ENCODE data around the gene CDC42EP4.
"Not testable (repeated sequence)": the region's sequence is repeated elsewhere in the genome, so short reads cannot be mapped to it uniquely, and the experiment has no call there.

CDC42EP4 gene

DNA sequence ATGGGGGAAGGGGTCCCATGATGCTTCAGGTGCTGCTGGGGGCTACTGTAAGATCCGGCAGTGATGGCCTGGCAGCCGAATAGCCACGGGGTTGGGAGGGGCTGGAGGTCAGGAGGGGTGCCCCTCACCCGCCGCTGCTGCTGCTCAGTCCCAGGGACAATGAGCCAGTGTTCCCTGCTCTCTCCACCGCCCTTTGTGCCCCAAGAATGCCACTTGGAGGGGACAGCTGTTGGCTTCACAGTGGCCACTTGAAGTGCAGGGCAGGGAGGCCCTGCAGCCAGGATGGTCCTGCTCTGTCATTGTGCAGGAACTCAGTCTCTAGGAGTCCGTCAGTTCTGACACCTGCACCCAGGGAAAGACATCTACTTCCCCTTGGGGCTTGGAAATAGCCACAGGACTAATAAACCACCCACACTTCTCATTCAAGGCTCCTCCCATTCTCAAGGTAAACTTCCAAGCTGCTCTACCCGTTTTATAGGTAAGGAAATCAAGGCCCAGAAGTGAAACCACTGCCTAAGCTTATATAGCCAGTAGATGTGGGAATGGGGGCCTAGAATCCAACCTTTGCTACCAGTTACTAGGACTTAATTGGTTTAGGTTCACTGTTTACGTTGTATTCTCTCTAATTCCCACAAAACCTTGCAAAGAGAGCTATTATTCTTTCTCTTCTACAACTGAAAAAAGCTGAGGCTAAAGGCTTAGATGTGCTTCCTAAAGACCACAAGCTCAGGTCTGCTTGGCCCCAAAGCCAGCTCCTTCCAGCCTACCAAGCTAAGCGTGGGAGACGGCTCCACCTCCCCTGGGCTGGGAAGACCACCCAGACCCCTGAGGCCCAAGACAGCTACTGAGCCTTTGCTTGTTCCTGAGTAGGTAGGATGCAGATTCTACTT, 43.9 kb downstream of the CDC42EP4 start:
- no peak for DNase-seq (ENCODE audit: extremely low spot score)
- TF ChIP-seq PKNOX1 (IDR thresholded peaks at IDR 0.05) (no peak), NFRKB (IDR thresholded peaks at IDR 0.05) (no peak), L3MBTL2 (conservative IDR thresholded peaks at IDR 0.05) (no peak), SUZ12 (IDR thresholded peaks at IDR 0.05) (no peak), TARDBP (IDR thresholded peaks at IDR 0.05) (no peak), CTBP1 (IDR thresholded peaks at IDR 0.05; ENCODE audit: borderline replicate concordance) (no peak), LEF1 (IDR thresholded peaks at IDR 0.05; ENCODE audit: borderline replicate concordance) (no peak), HDGF (IDR thresholded peaks at IDR 0.05; ENCODE audit: borderline replicate concordance) (no peak), FOXM1 (IDR thresholded peaks at IDR 0.05; ENCODE audit: borderline replicate concordance) (no peak), ELF4 (IDR thresholded peaks at IDR 0.05) (no peak), ZNF384 (IDR thresholded peaks at IDR 0.05) (no peak)
- POLR2A ChIA-PET: interaction anchor here (1.0 kb wide), 1 partner anchor 36 kb away, joined by 3 read pairs; a partner anchor contains a TSS
- CTCF ChIA-PET: interaction anchor here (0.5 kb wide), 1 partner anchor 21 kb away, joined by 3 read pairs; no protein-coding TSS in a partner anchor

- ChIA-PET POLR2A (no interaction called here), CTCF (interaction anchor here (1.1 kb wide), 1 partner anchor 44 kb away, joined by 3 read pairs; no protein-coding TSS in a partner anchor)
- no peak for DNase-seq (ENCODE audit: extremely low spot score)
- no peak for TF ChIP-seq SP1 (IDR thresholded peaks at IDR 0.05)
- no peak for TF ChIP-seq FOXA1 (IDR thresholded peaks at IDR 0.05)
- no peak for TF ChIP-seq ARNT (IDR thresholded peaks at IDR 0.05)
- TF ChIP-seq LEF1 (IDR thresholded peaks at IDR 0.05; ENCODE audit: borderline replicate concordance): no peak
- TF ChIP-seq CTBP1 (IDR thresholded peaks at IDR 0.05; ENCODE audit: borderline replicate concordance): no peak
- no peak for TF ChIP-seq FOXM1 (IDR thresholded peaks at IDR 0.05; ENCODE audit: borderline replicate concordance)
- TF ChIP-seq SUZ12 (IDR thresholded peaks at IDR 0.05): no peak
- no peak for TF ChIP-seq BHLHE40 (IDR thresholded peaks at IDR 0.05; ENCODE audit: borderline replicate concordance)
- no peak for TF ChIP-seq ELF4 (IDR thresholded peaks at IDR 0.05)
These were observed 45.0 kb downstream of the CDC42EP4 start for GRCh38 chr17:73266796-73267195.

DNA sequence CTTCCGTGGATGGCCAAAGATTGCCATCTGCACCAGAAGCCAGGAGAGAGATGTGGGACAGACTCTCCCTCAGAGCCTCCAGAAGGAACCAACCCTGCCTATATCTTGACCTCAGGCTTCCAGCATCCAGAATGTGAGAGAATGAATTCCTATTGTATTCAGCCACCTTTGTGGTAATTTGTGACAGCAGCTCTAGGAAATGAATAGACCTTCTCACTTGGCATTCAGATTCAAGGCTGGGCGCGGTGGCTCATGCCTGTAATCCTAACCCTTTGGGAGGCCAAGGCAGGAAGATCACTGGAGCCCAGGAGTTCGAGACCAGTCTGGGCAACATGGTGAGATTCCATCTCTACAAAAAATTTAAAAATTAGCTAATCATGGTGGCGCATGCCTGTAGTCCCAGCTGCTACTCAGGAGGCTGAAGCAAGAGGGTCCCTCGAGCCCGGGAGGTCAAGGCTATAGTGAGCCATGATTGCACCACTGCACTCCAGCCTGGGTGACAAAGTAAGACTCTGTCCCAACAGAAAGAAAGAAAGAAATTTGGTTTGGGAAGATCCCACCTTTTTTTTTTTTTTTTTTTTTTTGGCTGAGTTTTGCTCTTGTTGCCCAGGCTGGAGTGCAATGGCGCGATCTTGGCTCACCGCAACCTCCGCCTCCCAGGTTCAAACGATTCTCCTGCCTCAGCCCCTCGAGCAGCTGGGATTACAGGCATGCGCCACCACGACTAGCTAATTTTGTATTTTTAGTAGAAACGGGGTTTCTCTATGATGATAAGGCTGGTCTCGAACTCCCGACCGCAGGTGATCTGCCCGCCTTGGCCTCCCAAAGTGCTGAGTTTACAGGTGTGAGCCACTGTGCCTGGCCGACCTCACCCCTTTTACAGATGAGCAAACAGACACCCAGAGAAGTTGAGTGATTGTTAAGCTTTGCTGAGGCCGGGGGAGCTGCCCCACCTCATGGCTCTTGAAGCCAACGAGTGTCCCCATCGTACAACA, 45.9 kb downstream of the CDC42EP4 start:
- TF ChIP-seq HDGF (IDR thresholded peaks at IDR 0.05; ENCODE audit: borderline replicate concordance) (no peak), BHLHE40 (IDR thresholded peaks at IDR 0.05; ENCODE audit: borderline replicate concordance) (no peak), ELF4 (IDR thresholded peaks at IDR 0.05) (no peak), NFRKB (IDR thresholded peaks at IDR 0.05) (no peak), ZNF384 (IDR thresholded peaks at IDR 0.05) (no peak), TARDBP (IDR thresholded peaks at IDR 0.05) (no peak), PKNOX1 (IDR thresholded peaks at IDR 0.05) (no peak), CTBP1 (IDR thresholded peaks at IDR 0.05; ENCODE audit: borderline replicate concordance) (no peak), FOXM1 (IDR thresholded peaks at IDR 0.05; ENCODE audit: borderline replicate concordance) (no peak)
- DNase-seq (ENCODE audit: extremely low spot score): no peak
- ChIA-PET POLR2A (no interaction called here), CTCF (interaction anchor here (1.1 kb wide), 1 partner anchor 45 kb away, joined by 3 read pairs; no protein-coding TSS in a partner anchor)

- DNase-seq (ENCODE audit: extremely low spot score); POLR2A ChIA-PET; CTCF ChIA-PET: not testable (repeated sequence)
These were observed 47.4 kb downstream of the CDC42EP4 start for GRCh38 chr17:73264448-73264847.

DNA sequence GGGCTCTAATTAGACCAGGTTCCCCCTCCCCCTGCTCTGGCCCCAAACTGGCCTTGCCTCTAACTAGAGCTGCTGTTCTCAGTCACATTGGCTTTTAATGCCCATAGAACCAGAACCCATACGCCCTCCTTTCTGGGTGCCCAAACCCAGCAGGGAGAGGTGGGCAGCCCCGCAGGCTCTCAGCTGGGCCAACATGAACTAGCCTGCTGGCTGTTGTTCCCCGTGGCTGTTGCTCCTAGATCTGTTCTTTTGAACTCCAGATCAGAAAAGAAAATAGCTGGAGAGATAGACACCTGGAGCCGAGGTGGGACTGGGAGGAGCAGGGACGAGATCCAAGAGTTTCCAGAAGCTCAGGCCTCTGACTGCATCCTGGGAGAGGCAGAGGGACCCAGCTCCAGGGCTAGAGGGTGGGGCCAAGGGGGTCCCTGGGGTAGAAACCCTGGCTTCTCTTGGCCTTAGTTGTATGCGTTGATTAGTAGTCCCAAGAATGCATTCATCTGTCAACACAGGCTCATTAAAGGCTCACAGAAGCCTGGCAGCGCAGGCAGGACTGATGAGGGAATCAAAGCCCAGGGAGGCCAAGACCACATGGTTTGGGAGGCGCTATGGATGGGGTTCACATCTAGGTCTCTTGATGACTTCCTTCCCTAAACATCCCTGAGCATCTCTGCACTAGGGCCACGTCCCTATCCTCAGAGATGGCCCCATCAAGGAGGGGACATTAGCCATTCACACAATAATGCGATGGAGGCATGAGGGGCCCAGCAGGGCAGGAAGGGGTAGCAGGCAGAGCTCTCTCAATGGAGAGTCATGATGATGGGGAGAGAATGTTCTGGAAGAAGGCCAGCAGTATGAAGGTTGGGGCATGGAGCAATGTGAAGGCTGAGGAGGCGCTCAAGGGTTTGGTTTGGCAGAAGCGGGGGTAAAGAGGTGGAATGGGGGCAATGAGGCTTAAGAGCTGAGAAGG, 48.8 kb downstream of the CDC42EP4 start:
- ChIA-PET POLR2A (interaction anchor here (1.0 kb wide), 1 partner anchor 48 kb away, joined by 3 read pairs; no protein-coding TSS in a partner anchor), CTCF (interaction anchor here (1.5 kb wide), 1 partner anchor 107 kb away, joined by 4 read pairs; no protein-coding TSS in a partner anchor)
- DNase-seq (ENCODE audit: extremely low spot score): no peak
- TF ChIP-seq FOXA1 (IDR thresholded peaks at IDR 0.05): no peak
- TF ChIP-seq BHLHE40 (IDR thresholded peaks at IDR 0.05; ENCODE audit: borderline replicate concordance): no peak
- TF ChIP-seq LEF1 (IDR thresholded peaks at IDR 0.05; ENCODE audit: borderline replicate concordance): no peak
- no peak for TF ChIP-seq SP1 (IDR thresholded peaks at IDR 0.05)
- no peak for TF ChIP-seq L3MBTL2 (conservative IDR thresholded peaks at IDR 0.05)
- no peak for TF ChIP-seq PKNOX1 (IDR thresholded peaks at IDR 0.05)
- TF ChIP-seq TARDBP (IDR thresholded peaks at IDR 0.05): no peak
- TF ChIP-seq HDGF (IDR thresholded peaks at IDR 0.05; ENCODE audit: borderline replicate concordance): no peak
- TF ChIP-seq FOXM1 (IDR thresholded peaks at IDR 0.05; ENCODE audit: borderline replicate concordance): no peak
- no peak for TF ChIP-seq ARNT (IDR thresholded peaks at IDR 0.05)
- TF ChIP-seq NFRKB (IDR thresholded peaks at IDR 0.05): no peak
- TF ChIP-seq ZNF384 (IDR thresholded peaks at IDR 0.05): no peak
- TF ChIP-seq FOXK2 (IDR thresholded peaks at IDR 0.05): no peak

Measured in HEK293T (cell line).